Natural killer cell treated with Interleukin-12 subunit alpha and Interleukin-12 subunit beta and Interleukin-15 and Interleukin-18, amount 100 ng/mL, for 72 hours (primary cell): ENCODE data around the gene COL4A2. TPM values are rescaled to one million over a fixed set of nuclear protein-coding genes. Genes with fewer than 3 reads are reported as not detected.

Experiments used
- ATAC-seq, 2 donors: fragments of 150-1000 bp; cut with Tn5 transposase in 1 of 2; sonication (Bioruptor Pico), chemical (Tn5 transposase) in 1 of 2; 2 replicates each; pipeline ENCODE4 v1.10.0; 2021
- DNase-seq: peaks from one replicate; pipeline ENCODE4 v3.0.0; 2022; ENCODE audit warnings: low spot score
- H3K27ac Mint-ChIP-seq, 2 donors: 1 replicate in 1 of 2; 2 replicates in 1 of 2; pipeline ENCODE4 v1.8.0; 2022; ENCODE audit warnings: mixed read lengths in 2 of 2, mild to moderate bottlenecking in 1 of 2, moderate library complexity in 1 of 2
- H3K27me3 Mint-ChIP-seq, 2 donors: 1 replicate in 1 of 2; 2 replicates in 1 of 2; pipeline ENCODE4 v1.8.0; 2022; ENCODE audit warnings: mixed read lengths in 2 of 2
- H3K36me3 Mint-ChIP-seq: one replicate; pipeline ENCODE4 v1.8.0; 2022; ENCODE audit warnings: mixed read lengths
- H3K4me1 Mint-ChIP-seq, 2 donors: 1 replicate in 1 of 2; 2 replicates in 1 of 2; pipeline ENCODE4 v1.8.0; 2022; ENCODE audit warnings: low read depth in 2 of 2, mixed read lengths in 2 of 2, mild to moderate bottlenecking in 1 of 2
- H3K4me3 Mint-ChIP-seq: one replicate; pipeline ENCODE4 v1.8.0; 2022; ENCODE audit warnings: mixed read lengths
- H3K9me3 Mint-ChIP-seq: 2 replicates; pipeline ENCODE4 v1.8.0; 2022; ENCODE audit warnings: mixed read lengths
- total RNA-seq, 2 donors: library from RNA; stranded (reverse); gene quantifications; one replicate each; pipeline ENCODE4 v1.2.3, GENCODE V29; 2022

COL4A2 gene
- total RNA-seq, 2 donors from 2014 or later = not detected

GRCh38 chr13:110398564-110399507, 91.8 kb downstream of the COL4A2 start:
- Mint-ChIP-seq H3K27me3 (peaks cover 33 to 67% of the 10 kb centered on the region in 2 donors), H3K27ac (no peak overlapping the region), H3K36me3 (no peaks in the 10 kb centered on the region), H3K4me1 (no peaks in the 10 kb centered on the region), H3K4me3 (no peak overlapping the region), H3K9me3 (no peaks in the 10 kb centered on the region)
- ATAC-seq (no peak), DNase-seq (no peak)

GRCh38 chr13:110399801-110400200, 92.7 kb downstream of the COL4A2 start:
- Mint-ChIP-seq H3K9me3 (no peaks in the 10 kb centered on the region), H3K4me1 (no peaks in the 10 kb centered on the region), H3K4me3 (no peak overlapping the region), H3K27ac (no peak overlapping the region), H3K36me3 (no peaks in the 10 kb centered on the region), H3K27me3 (peaks cover 39 to 71% of the 10 kb centered on the region in 2 donors)
- ATAC-seq = no peak
- DNase-seq = no peak

GRCh38 chr13:110400786-110401533, 93.9 kb downstream of the COL4A2 start:
- Mint-ChIP-seq H3K4me3 (no peak overlapping the region), H3K36me3 (no peaks in the 10 kb centered on the region), H3K27ac (no peak overlapping the region), H3K27me3 (peaks cover 39 to 71% of the 10 kb centered on the region in 2 donors), H3K4me1 (no peaks in the 10 kb centered on the region), H3K9me3 (no peaks in the 10 kb centered on the region)
- no peak for DNase-seq
- ATAC-seq = no peak

- Mint-ChIP-seq H3K4me3 (no peak overlapping the region), H3K9me3 (no peaks in the 10 kb centered on the region), H3K27ac (no peak overlapping the region), H3K4me1 (no peaks in the 10 kb centered on the region), H3K36me3 (no peaks in the 10 kb centered on the region), H3K27me3 (peaks cover 41 to 74% of the 10 kb centered on the region in 2 donors)
- peak in 1 of 2 donors; percentile 54 for ATAC-seq
- no peak for DNase-seq
These were observed 95.4 kb downstream of the COL4A2 start for GRCh38 chr13:110402299-110403069.

- Mint-ChIP-seq H3K4me3 (no peak overlapping the region), H3K4me1 (no peaks in the 10 kb centered on the region), H3K36me3 (no peaks in the 10 kb centered on the region), H3K9me3 (no peaks in the 10 kb centered on the region), H3K27me3 (peaks cover 34 to 74% of the 10 kb centered on the region in 2 donors), H3K27ac (no peak overlapping the region)
- DNase-seq (no peak), ATAC-seq (no peak)
These were observed 96.2 kb downstream of the COL4A2 start for GRCh38 chr13:110403315-110403714.

- ATAC-seq (no peak), DNase-seq (no peak)
- H3K36me3 Mint-ChIP-seq = no peaks in the 10 kb centered on the region
- no peaks in the 10 kb centered on the region for H3K9me3 Mint-ChIP-seq
- H3K4me3 Mint-ChIP-seq = no peak overlapping the region
- H3K27me3 Mint-ChIP-seq = peaks cover 31 to 70% of the 10 kb centered on the region in 2 donors
- no peaks in the 10 kb centered on the region for H3K4me1 Mint-ChIP-seq
- no peak overlapping the region for H3K27ac Mint-ChIP-seq
These were observed 96.6 kb downstream of the COL4A2 start for GRCh38 chr13:110403721-110404120.

- DNase-seq = no peak
- Mint-ChIP-seq H3K27ac (no peak overlapping the region), H3K36me3 (no peaks in the 10 kb centered on the region)
These were observed 97.2 kb downstream of the COL4A2 start for GRCh38 chr13:110404321-110404720.

GRCh38 chr13:110405597-110406450, 98.7 kb downstream of the COL4A2 start:
- ATAC-seq = no peak
- Mint-ChIP-seq H3K27ac (no peak overlapping the region), H3K27me3 (peaks cover 32 to 70% of the 10 kb centered on the region in 2 donors), H3K4me1 (no peaks in the 10 kb centered on the region), H3K36me3 (no peaks in the 10 kb centered on the region), H3K4me3 (no peak overlapping the region), H3K9me3 (no peaks in the 10 kb centered on the region)
- no peak for DNase-seq

More at GRCh38 chr13:110404321-110404720, 97.2 kb downstream of the COL4A2 start:
- Mint-ChIP-seq H3K27me3 (peaks cover 28 to 65% of the 10 kb centered on the region in 2 donors), H3K4me1 (no peaks in the 10 kb centered on the region), H3K4me3 (no peak overlapping the region), H3K9me3 (no peaks in the 10 kb centered on the region)
- no peak for ATAC-seq

- Mint-ChIP-seq H3K36me3 (no peaks in the 10 kb centered on the region), H3K4me1 (peaks cover 0 to under 1% of the 10 kb centered on the region in 2 donors), H3K27me3 (peaks cover 32 to 72% of the 10 kb centered on the region in 2 donors), H3K4me3 (no peak overlapping the region), H3K27ac (no peak overlapping the region), H3K9me3 (no peaks in the 10 kb centered on the region)
- no peak for ATAC-seq
- no peak for DNase-seq
These were observed 99.9 kb downstream of the COL4A2 start for GRCh38 chr13:110407021-110407420.

GRCh38 chr13:110407531-110407930, 100.4 kb downstream of the COL4A2 start:
- ATAC-seq (no peak), DNase-seq (no peak)
- H3K4me1 Mint-ChIP-seq = peaks cover 0 to 6% of the 10 kb centered on the region in 2 donors
- no peak overlapping the region for H3K27ac Mint-ChIP-seq
- no peaks in the 10 kb centered on the region for H3K9me3 Mint-ChIP-seq
- peaks cover 32 to 74% of the 10 kb centered on the region in 2 donors for H3K27me3 Mint-ChIP-seq
- no peak overlapping the region for H3K4me3 Mint-ChIP-seq
- H3K36me3 Mint-ChIP-seq = no peaks in the 10 kb centered on the region

- Mint-ChIP-seq H3K9me3 (no peaks in the 10 kb centered on the region), H3K4me1 (peaks cover 0 to 7% of the 10 kb centered on the region in 2 donors), H3K36me3 (no peaks in the 10 kb centered on the region), H3K27ac (no peak overlapping the region), H3K27me3 (peaks cover 35 to 72% of the 10 kb centered on the region in 2 donors), H3K4me3 (no peak overlapping the region)
- no peak for ATAC-seq
- DNase-seq = no peak
These were observed 101.2 kb downstream of the COL4A2 start for GRCh38 chr13:110408286-110408685.

- H3K36me3 Mint-ChIP-seq = no peaks in the 10 kb centered on the region
- DNase-seq = no peak
- H3K27ac Mint-ChIP-seq = no peak overlapping the region
- H3K27me3 Mint-ChIP-seq = peaks cover 25 to 66% of the 10 kb centered on the region in 2 donors
- H3K4me1 Mint-ChIP-seq = peaks cover 0 to 7% of the 10 kb centered on the region in 2 donors
- ATAC-seq = no peak
- no peak overlapping the region for H3K4me3 Mint-ChIP-seq
- no peaks in the 10 kb centered on the region for H3K9me3 Mint-ChIP-seq
These were observed 102.5 kb downstream of the COL4A2 start for GRCh38 chr13:110409581-110409992.

GRCh38 chr13:110410000-110410399, 102.9 kb downstream of the COL4A2 start:
- no peak for ATAC-seq
- peaks cover 25 to 63% of the 10 kb centered on the region in 2 donors for H3K27me3 Mint-ChIP-seq
- no peaks in the 10 kb centered on the region for H3K9me3 Mint-ChIP-seq
- no peak overlapping the region for H3K27ac Mint-ChIP-seq
- no peak overlapping the region for H3K4me3 Mint-ChIP-seq
- H3K36me3 Mint-ChIP-seq = no peaks in the 10 kb centered on the region
- no peak for DNase-seq
- H3K4me1 Mint-ChIP-seq = peaks cover 0 to 7% of the 10 kb centered on the region in 2 donors
